ENCODE measurements around the gene ZNF397.
A peak's percentile ranks its signal among the peaks of the same experiment; 100 is the strongest.

Gene ZNF397

GRCh38 chr18:35256947-35257346 is 16.1 kb downstream of the ZNF397 start:
- Histone ChIP-seq H4K20me1 (no peaks in the 10 kb centered on the region), H3K27ac (no peak overlapping the region), H3K36me3 (peaks cover 58 to 98% (median 79%) of the 10 kb centered on the region in 11 experiments), H3K27me3 (no peaks in the 10 kb centered on the region), H3K4me1 (no peaks in the 10 kb centered on the region), H3K4me3 (no peak overlapping the region), H3K9ac (no peak overlapping the region), H3K4me2 (no peak overlapping the region), H3K9me3 (replicated peaks in 1 of 11) (peaks cover 34 to 95% (median 54%) of the 10 kb centered on the region in 11 experiments)
- no peak for TF ChIP-seq Cebpa-rat (IDR thresholded peaks at IDR 0.05)

GRCh38 chr18:35264409-35264808 is 23.6 kb downstream of the ZNF397 start:
- H3K36me3 ChIP-seq, result peaks cover 36 to 74% (median 61%) of the 10 kb centered on the region in 11 experiments; a peak in 21 of 22 replicates
- H3K27me3 ChIP-seq, result no peaks in the 10 kb centered on the region

DNA sequence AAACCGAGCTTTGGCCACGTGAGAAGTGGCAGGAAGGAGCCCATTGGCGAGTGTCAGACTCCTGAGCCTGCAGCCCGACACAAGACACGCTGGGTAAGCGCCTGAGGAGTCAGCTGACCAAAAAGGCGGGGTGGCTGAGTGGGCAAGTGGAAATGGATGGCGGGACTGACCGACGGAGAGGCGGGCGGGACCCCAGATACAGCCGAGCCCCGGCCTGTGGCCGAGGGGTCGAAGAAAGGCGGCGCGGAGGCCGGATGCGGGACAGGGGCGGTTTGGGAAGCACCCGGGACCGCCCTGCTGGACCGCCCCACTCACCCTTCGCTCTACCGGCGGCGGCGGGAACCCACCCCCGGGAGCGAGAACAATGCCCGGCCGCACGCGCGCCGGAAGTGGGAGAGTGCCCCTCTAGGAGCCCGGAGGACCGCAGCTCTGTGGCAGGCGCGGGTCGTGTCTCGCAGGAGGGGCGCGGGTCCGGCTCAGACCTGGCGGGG is 26.4 kb downstream of the ZNF397 start:
- no peaks in the 10 kb centered on the region for H3K27me3 ChIP-seq
- peaks cover 57 to 78% (median 68%) of the 10 kb centered on the region in 11 experiments for H3K9me3 ChIP-seq (replicated peaks in 1 of 11)
- no peaks in the 10 kb centered on the region for H4K20me1 ChIP-seq
- peaks cover 29 to 63% (median 51%) of the 10 kb centered on the region in 11 experiments; a peak in 21 of 22 replicates for H3K36me3 ChIP-seq
- peaks cover 0 to 12% (median 8%) of the 10 kb centered on the region in 10 experiments; a peak in 11 of 20 replicates for H3K4me1 ChIP-seq
- H3K9ac ChIP-seq, result no peak overlapping the region
- TF ChIP-seq Cebpa-rat (IDR thresholded peaks at IDR 0.05), result no peak
- H3K4me3 ChIP-seq, result peak overlapping the region in 1 of 10 experiments; percentile 11; a peak in 2 of 20 replicates
- no peak overlapping the region for H3K27ac ChIP-seq
- H3K4me2 ChIP-seq, result no peak overlapping the region

More at GRCh38 chr18:35264409-35264808, 23.6 kb downstream of the ZNF397 start:
- Histone ChIP-seq H3K9me3 (replicated peaks in 1 of 11) (peaks cover 36 to 70% (median 53%) of the 10 kb centered on the region in 11 experiments), H3K4me1 (peaks cover 0 to 11% (median 8%) of the 10 kb centered on the region in 10 experiments; a peak in 11 of 20 replicates), H3K9ac (no peak overlapping the region), H3K4me2 (no peak overlapping the region), H3K27ac (no peak overlapping the region), H3K4me3 (no peak overlapping the region), H4K20me1 (no peaks in the 10 kb centered on the region)
- no peak for TF ChIP-seq Cebpa-rat (IDR thresholded peaks at IDR 0.05)

GRCh38 chr18:35267809-35268208 is 27.0 kb downstream of the ZNF397 start:
- H3K4me2 ChIP-seq, result no peak overlapping the region
- H3K9ac ChIP-seq, result no peak overlapping the region
- H3K36me3 ChIP-seq, result peaks cover 23 to 62% (median 45%) of the 10 kb centered on the region in 11 experiments; a peak in 21 of 22 replicates
- H3K9me3 ChIP-seq (replicated peaks in 1 of 11), result peaks cover 63 to 84% (median 72%) of the 10 kb centered on the region in 11 experiments
- peaks cover 0 to 12% (median 8%) of the 10 kb centered on the region in 10 experiments; a peak in 11 of 20 replicates for H3K4me1 ChIP-seq
- no peaks in the 10 kb centered on the region for H3K27me3 ChIP-seq
- TF ChIP-seq Cebpa-rat (IDR thresholded peaks at IDR 0.05), result no peak
- H4K20me1 ChIP-seq, result no peaks in the 10 kb centered on the region
- H3K27ac ChIP-seq, result no peak overlapping the region
- no peak overlapping the region; a peak in 1 of 20 replicates for H3K4me3 ChIP-seq

DNA sequence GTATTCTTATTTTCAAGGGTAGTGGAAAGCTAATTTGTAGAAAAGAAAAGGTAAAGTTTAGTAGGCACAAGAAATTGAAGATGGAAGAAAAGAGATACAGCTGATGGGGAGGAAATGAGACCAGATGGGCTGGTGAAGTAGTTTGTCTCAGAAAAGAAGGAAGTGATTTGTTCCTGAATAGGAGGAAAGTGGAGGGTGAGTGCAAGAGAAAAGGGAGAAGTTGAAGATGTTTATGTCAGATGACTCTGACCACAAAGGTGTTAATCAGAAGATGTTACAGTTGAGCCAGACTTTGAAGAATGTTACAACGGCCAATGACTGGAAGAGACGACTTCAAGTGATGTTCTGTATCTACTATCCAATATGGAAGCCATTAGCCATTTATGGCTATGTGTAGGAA is 28.0 kb downstream of the ZNF397 start:
- no peaks in the 10 kb centered on the region for H4K20me1 ChIP-seq
- H3K4me2 ChIP-seq, result peak overlapping the region in 5 of 11 experiments; percentile 9 to 21 (median 16); a peak in 4 of 22 replicates
- H3K4me3 ChIP-seq, result no peak overlapping the region
- H3K4me1 ChIP-seq, result peaks cover 0 to 12% (median 8%) of the 10 kb centered on the region in 10 experiments; a peak in 11 of 20 replicates
- peaks cover 73 to 92% (median 80%) of the 10 kb centered on the region in 11 experiments for H3K9me3 ChIP-seq (replicated peaks in 1 of 11)
- H3K27ac ChIP-seq, result no peak overlapping the region
- H3K9ac ChIP-seq, result no peak overlapping the region
- H3K27me3 ChIP-seq, result no peaks in the 10 kb centered on the region
- TF ChIP-seq Cebpa-rat (IDR thresholded peaks at IDR 0.05), result no peak
- peaks cover 13 to 62% (median 35%) of the 10 kb centered on the region in 11 experiments; a peak in 20 of 22 replicates for H3K36me3 ChIP-seq

DNA sequence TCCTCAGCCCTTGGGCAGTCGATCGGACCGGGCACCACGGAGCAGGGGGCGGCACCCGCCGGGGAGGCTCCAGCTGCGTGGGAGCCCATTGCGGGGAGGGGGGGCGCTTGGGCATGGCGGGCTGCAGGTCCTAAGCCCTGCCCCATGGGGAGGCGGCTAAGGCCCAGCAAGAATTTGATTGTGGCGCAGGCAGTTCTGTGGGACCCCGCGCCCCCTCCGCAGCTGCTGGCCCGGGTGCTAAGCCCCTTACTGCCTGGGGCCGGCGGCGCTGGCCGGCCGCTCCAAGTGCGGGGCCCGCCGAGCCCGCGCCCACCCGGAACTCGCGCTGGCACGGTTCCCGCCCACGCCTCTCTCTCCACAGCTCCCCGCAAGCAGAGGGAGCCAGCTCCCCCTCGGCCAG is 30.8 kb downstream of the ZNF397 start:
- no peak for TF ChIP-seq Cebpa-rat (IDR thresholded peaks at IDR 0.05)
- Histone ChIP-seq H3K4me3 (no peak overlapping the region), H3K4me2 (no peak overlapping the region), H3K4me1 (peaks cover 0 to 12% (median 8%) of the 10 kb centered on the region in 10 experiments; a peak in 11 of 20 replicates), H3K9me3 (replicated peaks in 1 of 11) (peaks cover 78 to 94% (median 83%) of the 10 kb centered on the region in 11 experiments), H3K27ac (no peak overlapping the region), H3K9ac (no peak overlapping the region), H3K36me3 (peaks cover 7 to 66% (median 20%) of the 10 kb centered on the region in 11 experiments; a peak in 20 of 22 replicates), H4K20me1 (no peaks in the 10 kb centered on the region), H3K27me3 (no peaks in the 10 kb centered on the region)

GRCh38 chr18:35276267-35276666 is 35.4 kb downstream of the ZNF397 start:
- H3K9me3 ChIP-seq (replicated peaks in 1 of 11), result peaks cover 61 to 100% (median 75%) of the 10 kb centered on the region in 11 experiments
- H3K27me3 ChIP-seq, result no peaks in the 10 kb centered on the region
- no peak overlapping the region for H3K4me2 ChIP-seq
- no peaks in the 10 kb centered on the region for H4K20me1 ChIP-seq
- 0 out of 20 replicates have a peak, but pooled peaks cover 0 to 3% (median 0%) of the 10 kb centered on the region in 10 experiments for H3K4me1 ChIP-seq
- peaks cover 0 to 81% (median 12%) of the 10 kb centered on the region in 11 experiments; a peak in 14 of 22 replicates for H3K36me3 ChIP-seq
- TF ChIP-seq Cebpa-rat (IDR thresholded peaks at IDR 0.05), result no peak
- no peak overlapping the region for H3K9ac ChIP-seq
- H3K4me3 ChIP-seq, result no peak overlapping the region
- no peak overlapping the region for H3K27ac ChIP-seq

DNA sequence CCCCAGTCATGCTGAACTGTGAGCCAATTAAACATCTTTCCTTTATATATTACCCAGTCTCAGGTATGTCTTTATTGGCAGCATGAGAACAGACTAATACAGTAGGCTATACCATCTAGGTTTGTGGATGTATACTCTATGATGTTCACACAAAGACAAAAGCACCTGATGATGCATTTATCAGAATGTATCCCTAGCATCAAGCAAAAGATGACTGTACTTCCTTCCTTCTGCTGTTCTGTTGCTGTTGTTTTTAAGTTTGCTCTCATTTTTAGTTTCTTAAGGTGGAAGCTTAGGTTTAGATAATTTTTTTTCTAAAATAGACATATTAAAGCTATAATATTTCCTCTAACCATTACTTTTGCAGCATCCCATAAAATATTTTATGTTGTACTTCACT is 36.8 kb downstream of the ZNF397 start:
- H3K4me3 ChIP-seq, result no peak overlapping the region
- H4K20me1 ChIP-seq, result no peaks in the 10 kb centered on the region
- no peak overlapping the region for H3K4me2 ChIP-seq
- H3K27ac ChIP-seq, result no peak overlapping the region
- no peaks in the 10 kb centered on the region for H3K27me3 ChIP-seq
- H3K36me3 ChIP-seq, result peaks cover 0 to 71% (median 14%) of the 10 kb centered on the region in 11 experiments; a peak in 14 of 22 replicates
- peaks cover 52 to 95% (median 71%) of the 10 kb centered on the region in 11 experiments for H3K9me3 ChIP-seq (replicated peaks in 1 of 11)
- H3K9ac ChIP-seq, result no peak overlapping the region
- no peak for TF ChIP-seq Cebpa-rat (IDR thresholded peaks at IDR 0.05)
- peaks cover 0 to 9% (median 0%) of the 10 kb centered on the region in 10 experiments; a peak in 5 of 20 replicates for H3K4me1 ChIP-seq

- Histone ChIP-seq H4K20me1 (no peaks in the 10 kb centered on the region), H3K9ac (no peak overlapping the region), H3K4me2 (no peak overlapping the region), H3K27ac (no peak overlapping the region), H3K27me3 (no peaks in the 10 kb centered on the region), H3K9me3 (replicated peaks in 1 of 11) (peaks cover 52 to 95% (median 71%) of the 10 kb centered on the region in 11 experiments), H3K4me1 (peaks cover 0 to 12% (median 0%) of the 10 kb centered on the region in 10 experiments; a peak in 5 of 20 replicates), H3K36me3 (peaks cover 3 to 71% (median 19%) of the 10 kb centered on the region in 11 experiments; a peak in 20 of 22 replicates), H3K4me3 (no peak overlapping the region)
- no peak for TF ChIP-seq Cebpa-rat (IDR thresholded peaks at IDR 0.05)
These were observed 37.3 kb downstream of the ZNF397 start for GRCh38 chr18:35278085-35278484.

Data from BLaER1 treated with 17β-estradiol and CSF1 and Interleukin-3, amounts not matched to agents 10 nM and 100 nM (cell line).